ENCODE measurements around the gene BLMH. TPM values are rescaled to one million over a fixed set of nuclear protein-coding genes. Genes with fewer than 3 reads are reported as not detected.
"Not testable (repeated sequence)": the region's sequence is repeated elsewhere in the genome, so short reads cannot be mapped to it uniquely, and the experiment has no call there.

BLMH gene
- total and polyA plus RNA-seq, 4 donors, result 10.5 to 50.9 (median 21.6) TPM

- H3K9ac ChIP-seq (ENCODE audit: insufficient read depth in 1 of 2, low read length in 2 of 2), result no peak overlapping the region
- ATAC-seq (ENCODE audit: insufficient read depth, low FRiP score) (no peak), DNase-seq (no peak)
- H3K36me3 ChIP-seq (ENCODE audit: control insufficient read depth in 4 of 4, insufficient read depth in 4 of 4, low read length in 4 of 4), result no peaks in the 10 kb centered on the region
- H3K9me3 ChIP-seq (ENCODE audit: control insufficient read depth in 4 of 4, insufficient read depth in 3 of 4, low read length in 3 of 4), result peaks cover 0 to 3% (median 0%) of the 10 kb centered on the region in 4 donors
- no peak overlapping the region for H3K4me3 ChIP-seq
- peak overlapping the region in 1 of 2 donors; percentile 50 for H3K27ac ChIP-seq (ENCODE audit: low read depth in 1 of 2, low read length in 1 of 2)
- H3K4me1 ChIP-seq (ENCODE audit: control insufficient read depth in 5 of 5, insufficient read depth in 5 of 5, low read length in 5 of 5), result peaks cover 0 to 4% (median 0%) of the 10 kb centered on the region in 5 donors
- no peak for TF ChIP-seq CTCF (IDR thresholded peaks at IDR 0.05; ENCODE audit: control extremely low read depth, extremely low read depth)
- no peaks in the 10 kb centered on the region for H3K27me3 ChIP-seq (ENCODE audit: control insufficient read depth in 3 of 3, insufficient read depth in 3 of 3, low read length in 2 of 3)
- WGBS, 2 donors, result 29 to 51% methylated on average over 3 of the region's 3 CpGs
Observed at GRCh38 chr17:30208214-30208613, 83.5 kb downstream of the BLMH start.

GRCh38 chr17:30207655-30208054 lies 84.1 kb downstream of the BLMH start:
- peaks cover 0 to 4% (median 0%) of the 10 kb centered on the region in 5 donors for H3K4me1 ChIP-seq (ENCODE audit: control insufficient read depth in 5 of 5, insufficient read depth in 5 of 5, low read length in 5 of 5)
- no peaks in the 10 kb centered on the region for H3K27me3 ChIP-seq (ENCODE audit: control insufficient read depth in 3 of 3, insufficient read depth in 3 of 3, low read length in 2 of 3)
- no peak for ATAC-seq (ENCODE audit: insufficient read depth, low FRiP score)
- no peak for TF ChIP-seq CTCF (IDR thresholded peaks at IDR 0.05; ENCODE audit: control extremely low read depth, extremely low read depth)
- H3K9me3 ChIP-seq (ENCODE audit: control insufficient read depth in 4 of 4, insufficient read depth in 3 of 4, low read length in 3 of 4), result peaks cover 0 to 3% (median 0%) of the 10 kb centered on the region in 4 donors
- peak overlapping the region in 1 of 2 donors; percentile 58 for H3K27ac ChIP-seq (ENCODE audit: low read depth in 1 of 2, low read length in 1 of 2)
- H3K9ac ChIP-seq (ENCODE audit: insufficient read depth in 1 of 2, low read length in 2 of 2), result no peak overlapping the region
- WGBS, 2 donors, result 70 to 84% methylated on average over 9 of the region's 9 CpGs
- H3K4me3 ChIP-seq, result no peak overlapping the region
- DNase-seq, result no peak
- H3K36me3 ChIP-seq (ENCODE audit: control insufficient read depth in 4 of 4, insufficient read depth in 4 of 4, low read length in 4 of 4), result no peaks in the 10 kb centered on the region

- Histone ChIP-seq H3K4me1 (ENCODE audit: control insufficient read depth in 5 of 5, insufficient read depth in 5 of 5, low read length in 5 of 5) (peaks cover 0 to 2% (median 0%) of the 10 kb centered on the region in 5 donors), H3K4me3 (no peak overlapping the region), H3K27ac (ENCODE audit: low read depth in 1 of 2, low read length in 1 of 2) (peak overlapping the region in 1 of 2 donors; percentile 37), H3K9ac (ENCODE audit: insufficient read depth in 1 of 2, low read length in 2 of 2) (no peak overlapping the region), H3K9me3 (ENCODE audit: control insufficient read depth in 4 of 4, insufficient read depth in 3 of 4, low read length in 3 of 4) (no peaks in the 10 kb centered on the region), H3K27me3 (ENCODE audit: control insufficient read depth in 3 of 3, insufficient read depth in 3 of 3, low read length in 2 of 3) (no peaks in the 10 kb centered on the region), H3K36me3 (ENCODE audit: control insufficient read depth in 4 of 4, insufficient read depth in 4 of 4, low read length in 4 of 4) (no peaks in the 10 kb centered on the region)
- DNase-seq, result no peak
- WGBS, 2 donors, result 70 to 75% methylated on average over 6 of the region's 6 CpGs
- no peak for TF ChIP-seq CTCF (IDR thresholded peaks at IDR 0.05; ENCODE audit: control extremely low read depth, extremely low read depth)
- no peak for ATAC-seq (ENCODE audit: insufficient read depth, low FRiP score)
Observed at GRCh38 chr17:30203471-30203981, 88.2 kb downstream of the BLMH start.

GRCh38 chr17:30200656-30201055 lies 91.1 kb downstream of the BLMH start:
- not testable (repeated sequence) for ATAC-seq (ENCODE audit: insufficient read depth, low FRiP score)
- 82 to 83% methylated on average over 9 of the region's 9 CpGs for WGBS, 2 donors

More at GRCh38 chr17:30200656-30201055, 91.1 kb downstream of the BLMH start:
- not testable (repeated sequence) for H3K4me1 ChIP-seq (ENCODE audit: control insufficient read depth in 5 of 5, insufficient read depth in 5 of 5, low read length in 5 of 5); H3K27me3 ChIP-seq (ENCODE audit: control insufficient read depth in 3 of 3, insufficient read depth in 3 of 3, low read length in 2 of 3); H3K27ac ChIP-seq (ENCODE audit: low read depth in 1 of 2, low read length in 1 of 2); H3K4me3 ChIP-seq; H3K9ac ChIP-seq (ENCODE audit: insufficient read depth in 1 of 2, low read length in 2 of 2); H3K9me3 ChIP-seq (ENCODE audit: control insufficient read depth in 4 of 4, insufficient read depth in 3 of 4, low read length in 3 of 4); DNase-seq; H3K36me3 ChIP-seq (ENCODE audit: control insufficient read depth in 4 of 4, insufficient read depth in 4 of 4, low read length in 4 of 4)
